ENCODE data around the gene PCIF1. TPM values are rescaled to one million over a fixed set of nuclear protein-coding genes. Genes with fewer than 3 reads are reported as not detected.

Gene PCIF1
- total RNA-seq: 10 to 100 TPM; 41.2 to 61.9 (median 52.4) TPM
- polyA plus RNA-seq: 10 to 100 TPM; 25.1 to 33.8 (median 31.0) TPM
- long read RNA-seq, donor 1, transcript PCIF1-201 (17 exons, 2,747 nt): minor isoform, 5 of 23 reads
- long read RNA-seq, donor 1, transcript PCIF1-203 (2 exons, 627 nt): major isoform, 8 of 23 reads
- long read RNA-seq, donor 1, partial matches to known transcripts: 10 of 23 reads
- long read RNA-seq, donor 1, other reads (novel, unspliced or antisense): 0 of 23 reads
- long read RNA-seq, donor 2, partial matches to known transcripts: 0 of 7 reads
- long read RNA-seq, donor 2, other reads (novel, unspliced or antisense): 0 of 7 reads

- no peaks in the 10 kb centered on the region for H3K27me3 ChIP-seq (replicated peaks in 1 of 7)
- TF ChIP-seq POLR2A (IDR thresholded peaks at IDR 0.05) (peak; percentile 48 to 84 (median 68)), POLR2AphosphoS5 (IDR thresholded peaks at IDR 0.05) (peak; percentile 100), CTCF (IDR thresholded peaks at IDR 0.05 in 8 of 11, conservative IDR thresholded peaks at IDR 0.05 in 3 of 11) (peak in 3 of 11 experiments; percentile 9 to 18 (median 13))
- WGBS, 5 donors: 0 to 1% (median 0%) methylated on average over 23 to 102 of the region's 102 CpGs
- no peaks in the 10 kb centered on the region for H3K9me3 ChIP-seq
- H3K36me3 ChIP-seq: peaks cover 5 to 41% (median 29%) of the 10 kb centered on the region in 6 donors
- peak; percentile 98 for DNase-seq
- intact Hi-C loops (cut with DNase I; ENCODE audit: low total_unique reads): loop anchor here (5.0 kb wide), 1 partner anchor 38 kb away; the partner anchor contains the start of gene ZNF335
- H3K4me3 ChIP-seq: peak within 1 kb of the TSS; percentile 66 to 94 (median 88)
- peak within 1 kb of the TSS; percentile 99 to 100 (median 100) for H3K27ac ChIP-seq
- peaks cover 12 to 49% (median 31%) of the 10 kb centered on the region in 6 donors for H3K4me1 ChIP-seq
Measured at GRCh38 chr20:45934586-45935415, at the start of gene PCIF1. PCIF1 (plus strand) TSS chr20:45934683; CDS start chr20:45939000, 4,317 bp downstream.

- H3K27me3 ChIP-seq (replicated peaks in 1 of 7): no peaks in the 10 kb centered on the region
- WGBS, 5 donors: 93 to 96% (median 96%) methylated on average over 16 to 19 of the region's 19 CpGs
- peak overlapping the region in 1 of 8 donors; percentile 2 for H3K27ac ChIP-seq
- H3K4me3 ChIP-seq: no peak overlapping the region
- no peaks in the 10 kb centered on the region for H3K9me3 ChIP-seq
- TF ChIP-seq POLR2AphosphoS5 (IDR thresholded peaks at IDR 0.05) (peak in 1 of 3 donors; percentile 23), POLR2A (IDR thresholded peaks at IDR 0.05) (no peak), CTCF (IDR thresholded peaks at IDR 0.05 in 8 of 11, conservative IDR thresholded peaks at IDR 0.05 in 3 of 11) (no peak)
- H3K36me3 ChIP-seq: peaks cover 0 to 65% (median 24%) of the 10 kb centered on the region in 6 donors
- intact Hi-C loops (cut with DNase I; ENCODE audit: low total_unique reads): loop anchor here (10.0 kb wide), 1 partner anchor 92 kb away; the partner anchor contains the start of genes DNTTIP1 and WFDC3
- no peak for DNase-seq
- H3K4me1 ChIP-seq: peaks cover 29 to 81% (median 62%) of the 10 kb centered on the region in 6 donors
Measured at GRCh38 chr20:45886590-45887345, 47.7 kb upstream of the PCIF1 start.

GRCh38 chr20:45887346-45887715 is 47.2 kb upstream of the PCIF1 start, which contains the start of gene SPATA25:
SPATA25 (minus strand) TSS chr20:45887622; CDS start chr20:45887590, 32 bp downstream.
- WGBS, 5 donors: 93 to 98% (median 95%) methylated on average over 8 of the region's 8 CpGs
- no peak within 1 kb of the TSS for H3K4me3 ChIP-seq
- DNase-seq: no peak
- peaks cover 30 to 81% (median 62%) of the 10 kb centered on the region in 6 donors for H3K4me1 ChIP-seq
- no peaks in the 10 kb centered on the region for H3K27me3 ChIP-seq (replicated peaks in 1 of 7)
- peak within 1 kb of the TSS in 1 of 8 donors; percentile 2 for H3K27ac ChIP-seq
- peaks cover 0 to 64% (median 24%) of the 10 kb centered on the region in 6 donors for H3K36me3 ChIP-seq
- no peak for TF ChIP-seq POLR2AphosphoS5 (IDR thresholded peaks at IDR 0.05)
- no peak for TF ChIP-seq POLR2A (IDR thresholded peaks at IDR 0.05)
- TF ChIP-seq CTCF (IDR thresholded peaks at IDR 0.05 in 8 of 11, conservative IDR thresholded peaks at IDR 0.05 in 3 of 11): no peak
- no peaks in the 10 kb centered on the region for H3K9me3 ChIP-seq
- intact Hi-C loops (cut with DNase I; ENCODE audit: low total_unique reads): loop anchor here (10.0 kb wide), 1 partner anchor 93 kb away; the partner anchor contains the start of genes DNTTIP1 and WFDC3

Measured in spleen (tissue), 13 donors.